Smooth muscle cell (in vitro differentiated cells): ENCODE measurements around the gene FLVCR2. TPM values are rescaled to one million over a fixed set of nuclear protein-coding genes. Genes with fewer than 3 reads are reported as not detected.
A peak's percentile ranks its signal among the peaks of the same experiment; 100 is the strongest.

Experiments used
- DNase-seq: peaks from one replicate; lab custom pipeline; 2025; ENCODE audit not compliant: unreplicated experiment; lab: John Stamatoyannopoulos, UW
- H2AFZ ChIP-seq: fragments of 200-600 bp; sonication (generic); 2 replicates; pipeline ENCODE4 v1.6.0; 2016; ENCODE audit warnings: antibody characterized with exemption, low read depth, mild to moderate bottlenecking
- H3F3A ChIP-seq: fragments of 200-600 bp; sonication (generic); 2 replicates; pipeline ENCODE4 v1.6.0; 2017; ENCODE audit warnings: antibody characterized with exemption, low read depth
- H3K27ac ChIP-seq: fragments of 200-600 bp; sonication (generic); 2 replicates; pipeline ENCODE4 v1.5.1; 2016; ENCODE audit warnings: low read depth, mild to moderate bottlenecking
- H3K27me3 ChIP-seq: fragments of 200-600 bp; sonication (generic); 2 replicates; pipeline ENCODE4 v1.6.1; 2016; ENCODE audit warnings: low read depth, mild to moderate bottlenecking
- H3K36me3 ChIP-seq: fragments of 200-600 bp; sonication (generic); 2 replicates; pipeline ENCODE4 v1.5.1; 2016; ENCODE audit warnings: low read depth
- H3K4me1 ChIP-seq: fragments of 200-600 bp; sonication (generic); 2 replicates; pipeline ENCODE4 v1.5.1; 2016; ENCODE audit warnings: low read depth
- H3K4me2 ChIP-seq: fragments of 200-600 bp; sonication (generic); 2 replicates; pipeline ENCODE4 v1.6.0; 2016; ENCODE audit warnings: mild to moderate bottlenecking
- H3K4me3 ChIP-seq: fragments of 200-600 bp; sonication (generic); 2 replicates; pipeline ENCODE4 v1.5.1; 2016; ENCODE audit warnings: mild to moderate bottlenecking
- H3K79me2 ChIP-seq: fragments of 200-600 bp; sonication (generic); 2 replicates; pipeline ENCODE4 v1.6.0; 2016; ENCODE audit warnings: low read depth, mild to moderate bottlenecking
- H3K9ac ChIP-seq: fragments of 200-600 bp; sonication (generic); 2 replicates; pipeline ENCODE4 v1.6.0; 2016; ENCODE audit warnings: low read depth
- H3K9me3 ChIP-seq: fragments of 200-600 bp; sonication (generic); replicated peaks from 2 replicates; pipeline ENCODE4 v1.5.1; 2016; ENCODE audit warnings: low read depth
- H4K20me1 ChIP-seq: fragments of 200-600 bp; sonication (generic); 2 replicates; pipeline ENCODE4 v1.6.0; 2016; ENCODE audit warnings: low read depth
- CTCF ChIP-seq: fragments of 200-600 bp; sonication (generic); IDR thresholded peaks from 2 replicates; pipeline ENCODE4 v1.5.1; 2017; ENCODE audit warnings: borderline replicate concordance, mild to moderate bottlenecking, antibody characterized with exemption; ENCODE audit not compliant: insufficient read depth, poor library complexity, severe bottlenecking
- WGBS: methylation state at CpG from one replicate; pipeline ENCODE4 v1.1.7; 2016; ENCODE audit warnings: low lambda C conversion rate; 5-methylcytosine and 5-hydroxymethylcytosine counted together
- polyA plus RNA-seq: library from polyadenylated mRNA; unstranded; fragments of >200 nt; fragmentation: Nextera tagmentation; extraction: Ambion mirVana; gene quantifications from 2 replicates; pipeline ENCODE4 v1.2.1, GENCODE V29; 2016
- total RNA-seq: library from RNA; depleted of rRNA; stranded (reverse); fragments of >200 nt; gene quantifications from 2 replicates; pipeline ENCODE4 v1.2.3, GENCODE V29; 2014

FLVCR2 gene
- total and polyA plus RNA-seq, 2 experiments from 2014 or later: 3.0 to 13.3 TPM

- Histone ChIP-seq H4K20me1 (no peaks in the 10 kb centered on the region), H3K9ac (no peak overlapping the region), H3K4me3 (no peak overlapping the region), H2AFZ (no peak overlapping the region), H3K79me2 (no peaks in the 10 kb centered on the region), H3K9me3 (no peaks in the 10 kb centered on the region), H3K36me3 (no peaks in the 10 kb centered on the region), H3K4me1 (no peaks in the 10 kb centered on the region), H3F3A (peaks cover 9% of the 10 kb centered on the region), H3K27me3 (no peaks in the 10 kb centered on the region), H3K4me2 (no peak overlapping the region), H3K27ac (no peak overlapping the region)
- DNase-seq: no peak
- TF ChIP-seq CTCF: no peak
- 83% methylated on average over 5 of the region's 5 CpGs for WGBS
These were observed 44.4 kb upstream of the FLVCR2 start for GRCh38 chr14:75533791-75534555.

GRCh38 chr14:75535164-75535898, 43.1 kb upstream of the FLVCR2 start:
- H3K27ac ChIP-seq: peak overlapping the region; percentile 74
- WGBS: 87% methylated on average over 5 of the region's 5 CpGs
- no peak overlapping the region for H3K4me3 ChIP-seq
- H3K9ac ChIP-seq: no peak overlapping the region
- H3K4me2 ChIP-seq: peak overlapping the region; percentile 57
- H2AFZ ChIP-seq: no peak overlapping the region
- no peak for DNase-seq
- no peaks in the 10 kb centered on the region for H4K20me1 ChIP-seq
- no peaks in the 10 kb centered on the region for H3K79me2 ChIP-seq
- H3K36me3 ChIP-seq: no peaks in the 10 kb centered on the region
- no peaks in the 10 kb centered on the region for H3K4me1 ChIP-seq
- H3K27me3 ChIP-seq: no peaks in the 10 kb centered on the region
- no peak for TF ChIP-seq CTCF
- H3K9me3 ChIP-seq: no peaks in the 10 kb centered on the region
- H3F3A ChIP-seq: peaks cover 9% of the 10 kb centered on the region

- Histone ChIP-seq H3K4me3 (no peak overlapping the region), H2AFZ (peak overlapping the region; percentile 5), H3K9me3 (no peaks in the 10 kb centered on the region), H3K9ac (no peak overlapping the region), H3F3A (peaks cover 9% of the 10 kb centered on the region), H4K20me1 (no peaks in the 10 kb centered on the region), H3K27me3 (no peaks in the 10 kb centered on the region), H3K79me2 (no peaks in the 10 kb centered on the region), H3K36me3 (no peaks in the 10 kb centered on the region), H3K4me1 (no peaks in the 10 kb centered on the region), H3K4me2 (no peak overlapping the region), H3K27ac (no peak overlapping the region)
- no peak for DNase-seq
- TF ChIP-seq CTCF: no peak
- WGBS: 94% methylated on average over 4 of the region's 4 CpGs
These were observed 41.3 kb upstream of the FLVCR2 start for GRCh38 chr14:75537071-75537470.

- no peak overlapping the region for H2AFZ ChIP-seq
- no peak overlapping the region for H3K4me2 ChIP-seq
- no peaks in the 10 kb centered on the region for H3K4me1 ChIP-seq
- TF ChIP-seq CTCF: no peak
- no peak overlapping the region for H3K9ac ChIP-seq
- no peaks in the 10 kb centered on the region for H3K27me3 ChIP-seq
- 93% methylated on average over 5 of the region's 5 CpGs for WGBS
- H3K79me2 ChIP-seq: no peaks in the 10 kb centered on the region
- no peaks in the 10 kb centered on the region for H3K36me3 ChIP-seq
- H3K9me3 ChIP-seq: no peaks in the 10 kb centered on the region
- H3F3A ChIP-seq: peaks cover 9% of the 10 kb centered on the region
- H4K20me1 ChIP-seq: no peaks in the 10 kb centered on the region
- no peak overlapping the region for H3K27ac ChIP-seq
- H3K4me3 ChIP-seq: no peak overlapping the region
- no peak for DNase-seq
These were observed 39.3 kb upstream of the FLVCR2 start for GRCh38 chr14:75539162-75539560.
